ENCODE results near the gene TUBGCP2. TPM values are rescaled to one million over a fixed set of nuclear protein-coding genes. Genes with fewer than 3 reads are reported as not detected.

TUBGCP2 gene
- total and polyA plus RNA-seq, 2 of the 13 experiments (the other 11 are each of a cell fraction or from before 2014, with no cell fraction given) = 21.3 to 34.5 TPM

DNA sequence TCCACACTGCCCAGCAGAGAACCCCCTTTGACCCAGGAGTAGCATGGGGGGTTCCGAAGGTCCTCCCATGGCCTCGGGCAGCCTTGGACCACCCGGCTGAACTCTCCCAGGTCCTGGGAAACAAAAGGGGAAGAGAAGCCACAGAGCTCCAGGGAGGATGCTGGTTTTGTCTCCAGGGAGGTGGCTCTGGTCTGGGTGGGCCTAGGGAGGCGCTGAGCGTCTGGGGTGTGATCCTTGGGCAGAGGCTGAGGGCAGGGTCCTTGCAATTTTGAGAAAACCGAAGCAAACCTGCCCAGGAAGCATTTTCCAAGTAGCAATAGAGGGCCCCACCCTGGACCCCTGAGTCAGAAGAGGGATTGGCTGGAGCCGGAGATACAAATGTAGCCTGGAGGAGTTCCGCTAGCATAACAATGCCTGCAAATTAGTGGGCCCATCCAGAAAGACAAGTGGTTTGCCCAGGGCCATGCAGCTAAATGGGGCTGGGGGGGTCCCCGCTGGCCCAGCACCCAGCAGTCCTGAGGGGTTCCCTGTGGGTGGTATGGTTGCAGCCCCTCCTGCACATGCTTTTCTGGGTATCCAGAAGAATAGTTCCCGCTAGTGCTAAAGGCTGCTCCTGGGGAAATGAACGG lies 76.6 kb downstream of the TUBGCP2 start:
- no peak for FAIRE-seq
- no TSS peak for BruUV-seq (replicated peaks)
- POLR2A ChIA-PET = no interaction called here
- no peak overlapping the region for H2AFZ ChIP-seq (ENCODE audit: low read length)
- no peaks in the 10 kb centered on the region for H3K79me2 ChIP-seq (ENCODE audit: insufficient read depth, low read length)
- no peaks in the 10 kb centered on the region for H3K9me3 ChIP-seq (ENCODE audit: low read length)
- H3K4me1 ChIP-seq (ENCODE audit: insufficient read depth, low read length) = no peaks in the 10 kb centered on the region
- 0 out of 2 replicates have a peak, but pooled peaks cover 3% of the 10 kb centered on the region for H4K20me1 ChIP-seq (ENCODE audit: insufficient read depth, low read length)
- H3K36me3 ChIP-seq (replicated peaks in 1 of 2; ENCODE audit: control insufficient read depth in 1 of 2, insufficient read depth in 2 of 2, low read length in 2 of 2) = no peaks in the 10 kb centered on the region
- no peak overlapping the region for H3K4me3 ChIP-seq (replicated peaks in 1 of 3; ENCODE audit: insufficient read depth in 1 of 3, low read depth in 2 of 3, low read length in 3 of 3)
- TF ChIP-seq ZSCAN25 (CRISPR knock-in tag; IDR thresholded peaks at IDR 0.05) (no peak), TSC22D2 (CRISPR knock-in tag; IDR thresholded peaks at IDR 0.05; ENCODE audit: borderline replicate concordance) (no peak), ZNF615 (CRISPR knock-in tag; IDR thresholded peaks at IDR 0.05; ENCODE audit: borderline replicate concordance) (no peak), ZNF256 (CRISPR knock-in tag; conservative IDR thresholded peaks at IDR 0.05) (no peak), ZNF446 (CRISPR knock-in tag; IDR thresholded peaks at IDR 0.05) (no peak), SP5 (CRISPR knock-in tag; IDR thresholded peaks at IDR 0.05; ENCODE audit: borderline replicate concordance, low read depth) (no peak), ZNF75D (CRISPR knock-in tag; IDR thresholded peaks at IDR 0.05; ENCODE audit: borderline replicate concordance) (no peak), GATAD2A (CRISPR knock-in tag; IDR thresholded peaks at IDR 0.05) (no peak), SNAPC2 (CRISPR knock-in tag; IDR thresholded peaks at IDR 0.05) (no peak), NR2F2 (IDR thresholded peaks at IDR 0.05; ENCODE audit: borderline replicate concordance, low read depth) (no peak), ZSCAN21 (CRISPR knock-in tag; IDR thresholded peaks at IDR 0.05; ENCODE audit: borderline replicate concordance) (no peak), ZFYVE20 (CRISPR knock-in tag; IDR thresholded peaks at IDR 0.05; ENCODE audit: borderline replicate concordance, low read depth) (no peak), FOXM1 (CRISPR knock-in tag; IDR thresholded peaks at IDR 0.05) (no peak)
- TF ChIP-seq, protein P1, sequence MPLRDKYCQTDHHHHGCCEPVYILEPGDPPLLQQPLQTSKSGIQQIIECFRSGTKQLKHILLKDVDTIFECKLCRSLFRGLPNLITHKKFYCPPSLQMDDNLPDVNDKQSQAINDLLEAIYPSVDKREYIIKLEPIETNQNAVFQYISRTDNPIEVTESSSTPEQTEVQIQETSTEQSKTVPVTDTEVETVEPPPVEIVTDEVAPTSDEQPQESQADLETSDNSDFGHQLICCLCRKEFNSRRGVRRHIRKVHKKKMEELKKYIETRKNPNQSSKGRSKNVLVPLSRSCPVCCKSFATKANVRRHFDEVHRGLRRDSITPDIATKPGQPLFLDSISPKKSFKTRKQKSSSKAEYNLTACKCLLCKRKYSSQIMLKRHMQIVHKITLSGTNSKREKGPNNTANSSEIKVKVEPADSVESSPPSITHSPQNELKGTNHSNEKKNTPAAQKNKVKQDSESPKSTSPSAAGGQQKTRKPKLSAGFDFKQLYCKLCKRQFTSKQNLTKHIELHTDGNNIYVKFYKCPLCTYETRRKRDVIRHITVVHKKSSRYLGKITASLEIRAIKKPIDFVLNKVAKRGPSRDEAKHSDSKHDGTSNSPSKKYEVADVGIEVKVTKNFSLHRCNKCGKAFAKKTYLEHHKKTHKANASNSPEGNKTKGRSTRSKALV (CRISPR knock-in tag; IDR thresholded peaks at IDR 0.05) = no peak
- WGBS (ENCODE audit: low lambda C conversion rate) = 35% methylated on average over 8 of the region's 11 CpGs
- H3K27me3 ChIP-seq (ENCODE audit: control insufficient read depth in 1 of 2, insufficient read depth in 2 of 2, low read length in 2 of 2) = peaks cover 8 to 53% of the 10 kb centered on the region in 2 experiments
- intact Hi-C loops (cut with micrococcal nuclease; ENCODE audit: unreplicated experiment) = no loop called here
- ATAC-seq = no peak
- H3K27ac ChIP-seq (ENCODE audit: extremely low read length, insufficient read depth, low read length) = no peak overlapping the region
- no peak overlapping the region for H3K4me2 ChIP-seq (ENCODE audit: low read depth, low read length)
- CTCF ChIA-PET (ENCODE audit: low intra/inter-chr PET ratio, low total read pairs) = no interaction called here
- DNase-seq (ENCODE audit: low spot score) = no peak
- in situ Hi-C loops (cut with HindIII; ENCODE audit: extremely low pct_ligation_motif_present, low pct_unique_long_range_greater_than_20kb) = no loop called here
- H3K9ac ChIP-seq (ENCODE audit: insufficient read depth, low read depth, low read length) = no peak overlapping the region
